Subcutaneous abdominal adipose tissue (tissue), 5 donors: ENCODE data around the gene NSRP1.
A peak's percentile ranks its signal among the peaks of the same experiment; 100 is the strongest.

Experiments used
- H3K27ac ChIP-seq: one replicate; pipeline ENCODE4 v1.7.0; 2013; ENCODE audit warnings: low read depth, mild to moderate bottlenecking, inconsistent platforms, low read length, moderate library complexity
- H3K27me3 ChIP-seq, 5 donors: one replicate each; pipeline ENCODE4 v1.7.0; 2013; ENCODE audit warnings: low read length in 5 of 5, inconsistent platforms in 1 of 5; ENCODE audit not compliant: control insufficient read depth in 5 of 5, insufficient read depth in 4 of 5
- H3K36me3 ChIP-seq, 5 donors: one replicate each; pipeline ENCODE4 v1.7.0; 2013; ENCODE audit warnings: low read length in 5 of 5; ENCODE audit not compliant: control insufficient read depth in 5 of 5, insufficient read depth in 5 of 5
- H3K4me1 ChIP-seq, 5 donors: one replicate each; pipeline ENCODE4 v1.7.0; 2013; ENCODE audit warnings: low read length in 5 of 5, mild to moderate bottlenecking in 3 of 5, moderate library complexity in 1 of 5; ENCODE audit not compliant: control insufficient read depth in 5 of 5, insufficient read depth in 5 of 5
- H3K4me3 ChIP-seq, 5 donors: one replicate each; pipeline ENCODE4 v1.7.0; 2013; ENCODE audit warnings: low read length in 5 of 5, low read depth in 1 of 5
- H3K9ac ChIP-seq, 5 donors: one replicate each; pipeline ENCODE4 v1.7.0; 2013; ENCODE audit warnings: low read length in 5 of 5, mild to moderate bottlenecking in 4 of 5, moderate library complexity in 3 of 5
- H3K9me3 ChIP-seq, 5 donors: one replicate each; pipeline ENCODE4 v1.7.0; 2013; ENCODE audit warnings: low read length in 5 of 5; ENCODE audit not compliant: control insufficient read depth in 5 of 5
- donor health status: healthy.
- donor health status: healthy.
- donor health status: healthy.
- donor health status: healthy.
- donor health status: healthy.

NSRP1 gene

GRCh38 chr17:30232824-30233427 is 116.3 kb downstream of the NSRP1 start:
- Histone ChIP-seq H3K4me1 (peaks cover 2 to 29% (median 25%) of the 10 kb centered on the region in 5 donors), H3K27me3 (peaks cover 14 to 34% (median 21%) of the 10 kb centered on the region in 5 donors), H3K36me3 (no peaks in the 10 kb centered on the region), H3K9me3 (no peaks in the 10 kb centered on the region), H3K27ac (no peak overlapping the region), H3K4me3 (no peak overlapping the region), H3K9ac (no peak overlapping the region)

GRCh38 chr17:30234296-30234695 is 117.7 kb downstream of the NSRP1 start:
- Histone ChIP-seq H3K27me3 (peaks cover 26 to 34% (median 32%) of the 10 kb centered on the region in 5 donors), H3K9ac (no peak overlapping the region), H3K9me3 (no peaks in the 10 kb centered on the region), H3K36me3 (no peaks in the 10 kb centered on the region), H3K4me3 (no peak overlapping the region), H3K4me1 (peaks cover 2 to 29% (median 25%) of the 10 kb centered on the region in 5 donors), H3K27ac (no peak overlapping the region)

GRCh38 chr17:30234964-30235363 is 118.3 kb downstream of the NSRP1 start:
- Histone ChIP-seq H3K9me3 (no peaks in the 10 kb centered on the region), H3K4me1 (peaks cover 2 to 29% (median 25%) of the 10 kb centered on the region in 5 donors), H3K27me3 (peaks cover 26 to 34% (median 32%) of the 10 kb centered on the region in 5 donors), H3K9ac (no peak overlapping the region), H3K36me3 (no peaks in the 10 kb centered on the region), H3K4me3 (peak overlapping the region in 4 of 5 donors; percentile 49 to 65 (median 54)), H3K27ac (no peak overlapping the region)

GRCh38 chr17:30235386-30236296 is 119.0 kb downstream of the NSRP1 start, which contains the start of gene SLC6A4:
Gene SLC6A4 (minus strand): TSS chr17:30235697. CDS start chr17:30221958, 13,739 bp downstream.
- Histone ChIP-seq H3K36me3 (no peaks in the 10 kb centered on the region), H3K4me1 (peaks cover 2 to 29% (median 25%) of the 10 kb centered on the region in 5 donors), H3K4me3 (peak within 1 kb of the TSS; percentile 35 to 65 (median 52)), H3K27ac (no peak within 1 kb of the TSS), H3K27me3 (peaks cover 24 to 34% (median 28%) of the 10 kb centered on the region in 5 donors), H3K9ac (no peak within 1 kb of the TSS), H3K9me3 (no peaks in the 10 kb centered on the region)
